ENCODE results near the gene UBL5.
"Not testable (repeated sequence)": the region's sequence is repeated elsewhere in the genome, so short reads cannot be mapped to it uniquely, and the experiment has no call there.

UBL5 gene

GRCh38 chr19:9811139-9811538 lies 16.6 kb upstream of the UBL5 start:
- no peak for DNase-seq (ENCODE audit: low read depth in 2 of 2)

- DNase-seq (ENCODE audit: low read depth in 2 of 2), result no peak
These were observed 9.5 kb upstream of the UBL5 start for GRCh38 chr19:9818175-9818733.

- peak; percentile 100 for DNase-seq (ENCODE audit: low read depth in 2 of 2)
These were observed 8.8 kb upstream of the UBL5 start, which contains the start of gene FBXL12 for GRCh38 chr19:9818734-9819595. FBXL12 (minus strand) TSS chr19:9819079; CDS start chr19:9818813, 266 bp downstream.

- no peak for DNase-seq (ENCODE audit: low read depth in 2 of 2)
These were observed 8.2 kb upstream of the UBL5 start for GRCh38 chr19:9819596-9819909.

GRCh38 chr19:9820034-9820433 lies 7.7 kb upstream of the UBL5 start:
- DNase-seq (ENCODE audit: low read depth in 2 of 2), result not testable (repeated sequence)

GRCh38 chr19:9823816-9824215 lies 3.9 kb upstream of the UBL5 start:
- no peak for DNase-seq (ENCODE audit: low read depth in 2 of 2)

- no peak for DNase-seq (ENCODE audit: low read depth in 2 of 2)
These were observed 889 bp downstream of the UBL5 start for GRCh38 chr19:9828551-9829063.

GRCh38 chr19:9834307-9834725 lies 6.6 kb downstream of the UBL5 start:
- no peak for DNase-seq (ENCODE audit: low read depth in 2 of 2)

- peak; percentile 99 for DNase-seq (ENCODE audit: low read depth in 2 of 2)
These were observed 7.2 kb downstream of the UBL5 start, which contains the start of gene PIN1 for GRCh38 chr19:9834726-9835506. PIN1 (plus strand) TSS chr19:9835318; CDS start chr19:9835345, 27 bp downstream.

- DNase-seq (ENCODE audit: low read depth in 2 of 2), result no peak
These were observed 7.8 kb downstream of the UBL5 start for GRCh38 chr19:9835507-9835949.

- DNase-seq (ENCODE audit: low read depth in 2 of 2), result no peak
These were observed 8.3 kb downstream of the UBL5 start for GRCh38 chr19:9836021-9836420.

GRCh38 chr19:9838324-9838723 lies 10.6 kb downstream of the UBL5 start:
- no peak for DNase-seq (ENCODE audit: low read depth in 2 of 2)

GRCh38 chr19:9839415-9839814 lies 11.7 kb downstream of the UBL5 start:
- no peak for DNase-seq (ENCODE audit: low read depth in 2 of 2)

GRCh38 chr19:9842834-9843625 lies 15.3 kb downstream of the UBL5 start:
- no peak for DNase-seq (ENCODE audit: low read depth in 2 of 2)

GRCh38 chr19:9843626-9844273 lies 16.0 kb downstream of the UBL5 start:
- DNase-seq (ENCODE audit: low read depth in 2 of 2), result not testable (repeated sequence)

GRCh38 chr19:9847087-9847671 lies 19.5 kb downstream of the UBL5 start:
- DNase-seq (ENCODE audit: low read depth in 2 of 2), result no peak

GRCh38 chr19:9848060-9848459 lies 20.3 kb downstream of the UBL5 start:
- no peak for DNase-seq (ENCODE audit: low read depth in 2 of 2)

GRCh38 chr19:9848762-9849161 lies 21.0 kb downstream of the UBL5 start:
- no peak for DNase-seq (ENCODE audit: low read depth in 2 of 2)

GRCh38 chr19:9849791-9850190 lies 22.1 kb downstream of the UBL5 start:
- DNase-seq (ENCODE audit: low read depth in 2 of 2), result no peak

- no peak for DNase-seq (ENCODE audit: low read depth in 2 of 2)
These were observed 22.7 kb downstream of the UBL5 start for GRCh38 chr19:9850235-9850959.

Measured in stimulated activated CD8-positive, alpha-beta memory T cell treated with anti-CD3 and anti-CD28 coated beads, Interleukin-2, amount 100 ng/mL, for 1 hour (primary cell).